ENCODE data around the gene PSMD8.

PSMD8 gene

DNA sequence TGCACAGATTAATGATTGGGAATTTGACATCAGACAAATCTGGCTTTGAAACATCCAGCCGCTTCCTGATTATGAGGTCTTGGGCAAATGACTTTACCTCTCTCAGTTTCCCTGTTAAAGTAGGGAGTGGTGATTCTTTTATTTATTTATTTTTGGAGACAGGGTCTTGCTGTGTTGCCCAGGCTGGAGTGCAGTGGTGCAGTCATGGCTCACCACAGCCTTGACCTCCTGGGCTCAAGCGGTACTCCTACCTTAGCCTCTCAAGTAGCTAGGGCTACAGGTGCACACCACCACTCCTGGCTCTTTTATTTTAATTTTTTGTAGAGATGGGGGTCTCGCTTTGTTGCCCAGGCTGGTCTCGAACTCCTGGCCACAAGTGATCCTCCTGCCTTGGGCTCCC is 2.7 kb downstream of the PSMD8 start:
- H3K4me1 Mint-ChIP-seq, result peaks cover 31% of the 10 kb centered on the region
- DNase-seq, result no peak
- peak overlapping the region in 1 of 2 donors; percentile 71 for H3K27ac Mint-ChIP-seq
- peak overlapping the region in 1 of 2 donors; percentile 56 for H3K4me3 Mint-ChIP-seq
- no peak for ATAC-seq
- no peaks in the 10 kb centered on the region for H3K27me3 Mint-ChIP-seq
- no peaks in the 10 kb centered on the region for H3K9me3 Mint-ChIP-seq

DNA sequence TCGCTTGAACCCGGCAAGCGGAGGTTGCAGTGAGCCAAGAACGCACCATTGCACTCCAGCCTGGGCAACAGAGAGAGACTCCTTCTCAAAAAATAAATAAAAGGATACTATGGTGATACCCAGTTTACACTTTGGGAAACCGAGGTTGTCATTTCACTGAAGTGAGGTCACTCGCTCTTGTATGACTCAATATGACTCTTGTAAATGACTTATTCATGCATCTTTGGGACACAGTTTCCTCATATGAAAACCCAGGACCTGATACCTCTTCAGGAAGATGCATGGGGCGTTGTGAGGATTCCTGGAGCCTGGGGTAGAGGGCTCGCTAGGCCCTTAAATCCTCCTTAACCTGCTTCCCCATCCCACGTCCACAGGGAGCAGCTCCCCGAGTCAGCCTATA is 4.5 kb downstream of the PSMD8 start:
- no peaks in the 10 kb centered on the region for H3K27me3 Mint-ChIP-seq
- H3K4me3 Mint-ChIP-seq, result no peak overlapping the region
- ATAC-seq (no peak), DNase-seq (no peak)
- no peak overlapping the region for H3K27ac Mint-ChIP-seq
- H3K9me3 Mint-ChIP-seq, result no peaks in the 10 kb centered on the region
- H3K4me1 Mint-ChIP-seq, result peaks cover 31% of the 10 kb centered on the region

DNA sequence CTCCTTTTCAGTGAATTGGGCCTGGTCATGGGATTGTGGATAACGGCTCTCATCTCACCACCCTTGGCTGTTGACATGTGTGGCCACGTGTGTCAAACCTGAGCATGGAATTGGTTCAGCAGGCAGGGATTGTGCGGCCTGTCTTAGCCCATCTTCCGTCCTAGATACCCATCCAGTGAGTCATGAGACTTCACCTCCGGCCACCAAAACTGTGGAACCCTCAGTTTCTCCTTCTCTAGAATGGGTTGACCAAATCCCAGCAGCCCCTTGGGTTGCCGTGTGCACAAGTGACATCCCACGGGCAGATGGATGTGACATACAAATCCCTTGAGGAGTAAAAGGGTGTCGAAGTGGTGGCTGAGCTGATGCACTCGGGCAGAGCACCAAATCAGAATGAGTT is 6.8 kb downstream of the PSMD8 start:
- Mint-ChIP-seq H3K27me3 (peaks cover 7% of the 10 kb centered on the region), H3K27ac (no peak overlapping the region), H3K4me1 (peaks cover 32% of the 10 kb centered on the region), H3K9me3 (no peaks in the 10 kb centered on the region), H3K4me3 (no peak overlapping the region)
- ATAC-seq, result no peak
- DNase-seq, result no peak

DNA sequence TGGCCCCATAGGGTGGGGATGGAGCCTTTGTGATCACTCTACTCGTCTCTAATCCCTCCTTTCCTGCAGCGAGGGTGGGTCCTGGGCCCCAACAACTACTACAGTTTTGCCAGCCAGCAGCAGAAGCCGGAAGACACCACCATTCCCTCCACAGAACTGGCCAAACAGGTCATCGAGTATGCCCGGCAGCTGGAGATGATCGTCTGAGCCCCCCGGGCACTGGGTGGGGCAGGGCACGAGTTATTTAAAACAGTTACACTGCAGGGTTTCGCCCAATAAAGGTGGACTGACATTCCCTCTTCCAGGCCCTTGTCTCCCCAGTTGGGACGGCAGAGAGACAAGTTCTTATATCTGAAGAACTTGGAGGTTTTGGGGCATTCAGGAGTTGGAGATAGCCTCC is 8.8 kb downstream of the PSMD8 start:
- no peak for DNase-seq
- H3K4me1 Mint-ChIP-seq, result peaks cover 41% of the 10 kb centered on the region
- H3K27ac Mint-ChIP-seq, result no peak overlapping the region
- H3K9me3 Mint-ChIP-seq, result no peaks in the 10 kb centered on the region
- H3K27me3 Mint-ChIP-seq, result peaks cover 21% of the 10 kb centered on the region
- no peak for ATAC-seq
- H3K4me3 Mint-ChIP-seq, result no peak overlapping the region

DNA sequence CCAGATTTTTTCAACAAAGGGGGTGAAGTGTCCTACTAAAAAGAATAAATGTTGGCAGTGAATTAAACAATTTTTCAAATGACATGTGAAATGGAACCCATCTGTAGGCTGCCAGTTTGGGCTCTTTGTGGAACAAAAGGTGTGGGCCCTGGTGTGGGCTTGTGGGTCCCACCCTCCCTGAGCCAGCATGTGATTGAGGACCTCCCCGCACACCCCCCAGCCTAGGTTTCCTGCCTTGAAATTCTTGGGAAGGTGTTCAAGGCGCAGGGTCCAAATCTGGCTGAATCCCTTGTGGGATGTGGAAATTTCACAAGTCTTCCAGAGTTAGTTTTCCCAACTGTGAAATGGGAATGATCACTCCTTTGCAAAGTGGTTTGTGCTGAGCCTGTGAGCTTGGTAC is 9.4 kb downstream of the PSMD8 start:
- Mint-ChIP-seq H3K4me3 (no peak overlapping the region), H3K4me1 (peaks cover 43% of the 10 kb centered on the region), H3K9me3 (no peaks in the 10 kb centered on the region), H3K27ac (no peak overlapping the region), H3K27me3 (peaks cover 23% of the 10 kb centered on the region)
- no peak for ATAC-seq
- DNase-seq, result no peak

DNA sequence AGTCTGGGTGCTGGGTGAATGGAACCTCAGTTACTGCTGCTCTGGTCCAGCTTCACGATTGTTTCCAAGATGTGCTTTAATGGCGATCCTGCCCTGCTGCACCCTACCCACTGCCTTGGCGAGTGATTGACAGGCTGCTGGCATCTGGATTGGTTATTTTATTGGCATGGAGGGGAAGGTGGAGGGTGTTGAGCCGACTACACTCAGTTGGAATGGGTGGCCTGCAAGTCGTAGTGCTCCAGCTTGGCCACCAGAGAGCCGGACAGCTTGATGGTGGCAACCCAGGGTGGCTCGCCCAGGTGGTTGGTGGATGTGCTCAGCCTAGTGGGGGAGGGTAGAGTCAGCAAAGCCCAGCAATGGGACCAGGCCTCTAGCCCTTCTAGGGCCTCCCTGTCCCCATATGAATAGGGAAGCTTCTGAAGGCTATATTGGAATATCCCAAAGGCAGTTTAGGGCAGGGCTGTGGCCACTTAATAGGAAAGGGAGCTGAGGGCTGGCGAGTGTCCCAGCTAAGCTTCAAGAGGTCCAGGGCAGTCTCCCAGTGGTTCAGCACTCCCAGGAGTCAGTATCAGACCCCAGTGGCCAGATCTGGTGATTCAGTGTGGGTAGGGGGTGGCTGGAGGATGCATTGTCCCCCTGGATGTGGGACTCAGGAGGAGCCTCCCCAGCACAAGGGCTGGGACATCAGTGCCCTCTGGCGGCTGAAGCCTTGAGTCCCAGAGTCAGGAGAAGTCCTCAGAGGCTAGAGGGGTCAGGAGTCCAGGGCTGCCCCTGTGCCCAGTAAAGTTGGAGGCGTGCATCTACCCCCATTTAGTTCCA is 10.0 kb downstream of the PSMD8 start:
- no peak overlapping the region for H3K4me3 Mint-ChIP-seq
- H3K27ac Mint-ChIP-seq, result peak overlapping the region in 1 of 2 donors; percentile 54
- H3K4me1 Mint-ChIP-seq, result peaks cover 40% of the 10 kb centered on the region
- H3K27me3 Mint-ChIP-seq, result peaks cover 27% of the 10 kb centered on the region
- H3K9me3 Mint-ChIP-seq, result no peaks in the 10 kb centered on the region
- ATAC-seq (no peak), DNase-seq (no peak)

DNA sequence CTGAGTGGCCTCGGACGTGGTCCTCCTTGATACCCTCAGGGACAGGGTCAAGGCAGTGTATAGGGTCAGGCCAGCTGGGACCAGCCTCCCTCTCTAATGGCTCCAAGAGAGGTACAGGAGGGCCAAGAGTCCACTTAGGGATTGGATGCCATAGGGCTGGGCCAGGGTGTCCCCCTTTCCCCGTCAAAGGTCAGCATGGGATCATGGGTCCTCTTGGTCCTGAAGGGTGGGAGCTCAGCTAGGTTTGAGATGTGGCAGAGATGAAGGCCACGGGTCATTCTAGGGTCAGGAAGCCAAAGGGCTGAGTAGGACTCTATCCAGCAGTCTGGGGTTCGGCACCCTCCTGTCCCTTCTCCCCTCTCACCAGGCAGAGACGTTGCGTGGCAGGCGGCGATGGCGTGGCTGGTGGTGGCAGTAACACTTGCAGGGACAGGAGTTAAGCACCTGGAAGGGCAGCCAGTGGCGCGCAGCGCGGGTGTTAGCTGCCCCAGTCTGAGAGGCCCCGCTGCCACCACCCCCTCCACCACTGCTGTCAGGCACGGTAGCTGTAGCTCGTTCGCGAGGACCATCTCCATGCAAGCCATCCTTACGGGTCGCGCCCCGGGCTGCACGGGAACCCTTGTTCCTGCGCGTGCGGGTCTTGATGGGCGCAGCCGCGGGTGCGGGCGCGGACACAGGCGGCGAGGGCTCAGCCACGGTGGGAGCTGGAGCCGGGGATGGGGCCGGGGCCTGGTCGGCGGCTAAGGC is 10.9 kb downstream of the PSMD8 start:
- DNase-seq (no peak), ATAC-seq (no peak)
- H3K27me3 Mint-ChIP-seq, result peaks cover 35% of the 10 kb centered on the region
- H3K4me3 Mint-ChIP-seq, result no peak overlapping the region
- no peaks in the 10 kb centered on the region for H3K9me3 Mint-ChIP-seq
- H3K4me1 Mint-ChIP-seq, result peaks cover 37% of the 10 kb centered on the region
- no peak overlapping the region for H3K27ac Mint-ChIP-seq

DNA sequence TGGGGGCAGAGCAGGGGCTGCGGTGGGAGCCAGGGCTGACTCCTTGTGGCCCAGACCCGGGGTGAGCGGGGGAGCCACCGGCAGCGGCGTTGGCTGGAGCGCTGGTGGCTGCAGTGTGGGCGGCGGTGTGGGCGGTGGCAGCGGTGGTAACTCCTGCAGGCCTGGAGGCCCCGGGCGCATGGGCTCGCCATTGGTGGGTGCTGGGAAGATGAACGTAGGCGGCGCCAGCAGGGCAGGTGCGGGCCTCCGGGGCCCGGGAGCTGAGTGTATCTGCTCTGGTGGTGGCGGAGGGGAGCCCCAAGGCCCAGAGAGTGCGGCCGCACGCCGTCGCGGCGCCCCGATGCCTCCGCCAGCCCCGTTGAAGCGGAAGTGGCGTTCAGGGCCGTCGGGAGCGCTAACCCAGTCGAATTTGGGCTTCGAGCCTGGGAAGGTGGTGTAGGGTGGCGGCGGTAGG is 11.5 kb downstream of the PSMD8 start:
- H3K4me1 Mint-ChIP-seq, result peaks cover 37% of the 10 kb centered on the region
- peaks cover 41% of the 10 kb centered on the region for H3K27me3 Mint-ChIP-seq
- no peak overlapping the region for H3K27ac Mint-ChIP-seq
- ATAC-seq, result no peak
- H3K9me3 Mint-ChIP-seq, result no peaks in the 10 kb centered on the region
- no peak for DNase-seq
- peak overlapping the region in 1 of 2 donors; percentile 80 for H3K4me3 Mint-ChIP-seq

DNA sequence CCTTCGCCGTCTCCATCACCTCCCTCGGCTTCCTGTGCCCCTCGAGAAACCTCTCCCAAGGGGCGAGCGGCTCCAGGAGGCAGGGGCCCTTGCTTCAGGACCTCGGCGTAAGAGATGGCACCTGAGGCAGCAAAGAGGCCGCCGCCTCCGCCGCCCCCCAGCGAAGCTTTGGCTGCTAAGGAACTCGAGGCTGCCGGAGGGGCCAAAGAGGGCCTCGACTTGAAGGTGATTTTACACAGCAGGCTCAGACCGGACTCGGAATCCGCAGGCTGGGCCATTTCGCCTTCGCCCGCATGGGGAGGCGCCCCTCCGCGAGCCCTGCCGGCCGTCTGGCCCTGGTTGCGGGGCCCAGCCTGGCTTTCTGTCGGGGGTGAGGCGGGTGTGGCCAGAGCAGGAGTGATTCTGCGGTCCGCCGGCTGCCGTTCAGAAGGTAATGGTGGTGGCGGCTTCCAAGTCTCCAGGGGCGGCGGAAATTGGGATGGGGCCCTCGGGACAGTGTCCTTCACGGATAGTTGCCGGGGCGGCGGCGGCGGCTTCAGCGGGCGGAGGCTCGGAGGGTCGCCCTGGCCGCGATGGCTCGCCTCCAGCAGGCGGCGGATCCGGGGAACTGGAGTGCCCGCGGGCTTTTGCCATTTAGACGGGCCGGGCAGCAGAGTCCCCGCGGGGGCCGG is 12.1 kb downstream of the PSMD8 start:
- H3K4me3 Mint-ChIP-seq, result peak overlapping the region in 1 of 2 donors; percentile 80
- H3K27ac Mint-ChIP-seq, result no peak overlapping the region
- peaks cover 37% of the 10 kb centered on the region for H3K4me1 Mint-ChIP-seq
- no peak for ATAC-seq
- DNase-seq, result no peak
- H3K27me3 Mint-ChIP-seq, result peaks cover 47% of the 10 kb centered on the region
- no peaks in the 10 kb centered on the region for H3K9me3 Mint-ChIP-seq

DNA sequence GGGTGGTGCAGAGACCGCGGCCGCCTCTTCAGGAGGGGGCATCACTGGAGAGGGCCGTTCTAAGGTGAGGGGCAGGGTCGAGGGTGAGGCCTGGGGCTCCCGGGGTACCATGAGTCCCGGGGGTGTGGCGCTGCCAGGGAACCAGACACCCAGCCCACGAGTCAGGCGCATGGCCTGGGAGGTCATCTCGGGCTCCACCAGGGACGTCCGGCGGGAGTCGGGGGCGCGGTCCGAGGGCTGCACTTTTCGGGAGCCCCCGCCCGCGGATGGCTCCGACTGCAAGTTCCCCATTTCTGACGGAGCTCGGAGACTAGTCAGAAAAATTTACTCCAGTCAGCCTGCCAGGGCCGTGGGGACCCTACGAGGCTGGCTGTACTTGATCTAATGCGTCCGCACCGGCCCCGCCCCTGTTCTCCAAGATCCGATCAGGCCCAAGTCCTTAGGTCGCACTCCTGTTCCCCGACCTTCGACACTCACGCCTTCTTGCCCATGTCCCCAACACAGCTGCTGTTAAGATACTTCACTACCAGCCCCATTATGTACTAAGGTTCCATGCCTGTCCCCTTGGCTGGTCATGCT is 12.7 kb downstream of the PSMD8 start:
- Mint-ChIP-seq H3K4me1 (peaks cover 37% of the 10 kb centered on the region), H3K27me3 (peaks cover 53% of the 10 kb centered on the region), H3K9me3 (no peaks in the 10 kb centered on the region), H3K27ac (peak overlapping the region in 1 of 2 donors; percentile 8), H3K4me3 (peak overlapping the region; percentile 85 to 88)
- DNase-seq, result no peak
- no peak for ATAC-seq

DNA sequence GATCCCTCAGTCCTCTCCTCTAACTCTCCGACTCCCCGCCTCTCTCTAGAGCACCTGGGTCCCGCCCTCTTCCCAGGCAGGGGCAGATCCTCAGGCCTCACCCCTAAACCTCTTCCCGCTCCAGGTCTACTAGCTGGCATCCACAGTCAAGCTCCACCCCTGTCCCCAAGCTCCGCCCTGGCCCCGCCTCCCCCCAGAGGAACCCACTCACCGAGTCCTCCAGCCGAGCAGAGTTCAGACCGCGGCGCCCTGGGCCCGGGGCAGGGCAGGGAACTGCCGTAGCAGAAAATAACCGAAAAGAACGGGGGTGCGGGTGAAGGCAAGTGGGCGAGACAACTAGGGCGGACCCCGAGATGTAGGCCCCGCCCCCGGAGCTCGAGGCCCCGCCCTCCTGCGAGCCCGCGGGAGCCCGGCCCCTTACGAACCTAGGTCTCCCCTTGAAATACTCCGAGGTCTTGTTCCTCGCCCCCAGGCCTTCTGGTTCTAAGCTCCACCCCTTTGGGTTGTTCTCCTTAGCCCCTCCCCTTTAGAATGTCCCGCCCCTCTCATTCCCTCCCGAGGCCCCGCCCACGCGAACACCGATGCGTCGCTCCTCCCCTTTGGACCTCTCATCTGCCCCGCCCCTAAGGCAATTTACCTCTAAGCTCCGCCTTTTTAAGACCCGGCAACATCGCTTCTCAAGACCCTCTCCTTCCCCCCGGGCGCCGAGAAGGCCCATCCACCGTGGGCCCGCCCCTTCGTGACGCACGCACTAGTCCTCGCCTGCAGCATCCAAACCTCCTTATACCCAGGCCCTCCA is 13.4 kb downstream of the PSMD8 start, which contains the start of gene GGN:
Gene GGN (minus strand): TSS at position 485 of the 799 bp plus-strand sequence. CDS start 773 bp downstream, outside the sequence.
- Mint-ChIP-seq H3K27me3 (peaks cover 57% of the 10 kb centered on the region), H3K4me1 (peaks cover 40% of the 10 kb centered on the region), H3K4me3 (peak within 1 kb of the TSS; percentile 85 to 88), H3K9me3 (no peaks in the 10 kb centered on the region), H3K27ac (peak within 1 kb of the TSS; percentile 37 to 75)
- peak; percentile 84 for DNase-seq
- ATAC-seq, result peak; percentile 76

DNA sequence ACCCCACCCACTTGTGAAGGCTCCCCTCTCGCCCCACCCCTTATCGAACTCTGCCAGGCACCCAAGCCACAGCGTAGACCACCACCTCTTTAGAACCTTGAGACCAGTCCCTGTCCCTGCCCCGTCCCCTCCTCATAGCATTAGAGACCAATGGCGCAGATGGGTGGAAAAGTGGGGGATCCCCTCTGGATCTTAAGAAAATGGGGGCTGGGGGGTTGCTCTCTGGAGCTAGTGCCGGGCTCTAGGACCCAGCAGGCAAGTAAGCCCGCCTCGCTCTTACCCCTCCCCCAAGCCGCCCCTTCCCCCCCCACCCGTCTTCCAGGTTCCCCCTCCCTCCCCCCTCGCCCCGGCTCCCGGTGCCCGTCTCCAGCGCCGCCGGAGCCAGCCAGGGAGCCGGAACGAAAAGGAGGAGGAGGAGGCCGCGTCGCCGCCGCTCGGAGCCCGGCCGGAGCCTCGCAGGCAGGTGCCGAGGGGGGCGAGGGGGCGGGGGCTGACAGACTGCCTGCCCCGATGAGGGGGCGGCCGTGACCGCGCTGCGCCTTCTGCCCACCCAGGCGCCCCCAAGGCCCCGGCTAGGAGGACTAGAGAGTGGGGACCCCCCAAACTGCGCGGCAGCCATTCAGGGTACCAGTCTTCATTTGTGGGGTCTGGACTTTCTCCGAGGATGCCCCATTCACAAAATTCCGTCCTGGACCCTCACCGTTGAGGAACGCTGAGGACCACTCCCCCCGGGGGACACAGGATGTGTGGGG is 14.2 kb downstream of the PSMD8 start, which contains the start of gene SPRED3:
Gene SPRED3 (plus strand): TSS at position 349 of the 752 bp plus-strand sequence. CDS start 1,606 bp downstream, outside the sequence.
- no peaks in the 10 kb centered on the region for H3K9me3 Mint-ChIP-seq

DNA sequence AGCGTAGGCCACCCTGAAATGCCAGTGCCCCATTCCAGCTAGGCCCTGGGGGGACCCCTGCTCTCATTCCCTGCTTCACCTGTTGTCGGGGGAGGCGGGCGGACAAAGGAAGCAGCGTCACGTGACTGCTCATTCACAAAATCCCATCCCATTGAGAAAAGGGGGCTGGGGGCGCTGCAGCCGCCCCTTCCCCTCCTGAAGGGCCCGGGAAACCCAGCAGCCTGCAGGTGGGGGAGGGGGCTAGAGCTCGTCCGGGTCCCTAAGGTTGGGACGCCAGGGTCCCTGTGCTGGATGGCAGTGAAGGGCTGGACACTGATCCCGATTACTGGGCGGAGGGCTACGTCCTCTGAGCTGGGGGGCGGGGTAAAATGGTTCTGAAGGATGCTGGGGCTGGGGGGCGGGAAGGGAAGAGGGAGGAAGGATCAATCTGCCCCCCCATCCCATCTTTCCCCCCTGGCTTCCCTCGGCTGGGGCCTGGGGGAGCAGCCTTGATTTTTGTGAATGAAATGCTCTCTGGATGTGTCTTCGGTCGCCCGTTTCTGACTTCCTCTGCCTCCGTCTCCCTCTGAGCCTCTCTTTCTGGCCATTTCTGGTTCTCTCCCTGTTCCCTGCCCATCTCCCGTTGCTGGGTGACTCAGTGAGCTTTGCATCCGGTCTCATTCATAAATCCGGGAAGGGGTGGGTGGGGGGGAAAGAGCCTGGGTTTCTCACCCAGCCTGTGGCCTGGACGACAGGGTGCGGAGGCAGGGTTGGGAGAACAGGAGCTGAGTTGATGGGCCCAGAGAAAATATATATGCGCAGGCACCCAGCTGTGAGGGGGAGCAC is 14.9 kb downstream of the PSMD8 start:
- peaks cover 49% of the 10 kb centered on the region for H3K4me1 Mint-ChIP-seq
- no peak overlapping the region for H3K27ac Mint-ChIP-seq
- H3K27me3 Mint-ChIP-seq, result peaks cover 68% of the 10 kb centered on the region
- H3K9me3 Mint-ChIP-seq, result no peaks in the 10 kb centered on the region
- DNase-seq, result no peak
- ATAC-seq, result no peak
- peak overlapping the region; percentile 61 to 66 for H3K4me3 Mint-ChIP-seq

More for the DNA sequence above, 14.2 kb downstream of the PSMD8 start, which contains the start of gene SPRED3:
- Mint-ChIP-seq H3K27me3 (peaks cover 60% of the 10 kb centered on the region), H3K4me1 (peaks cover 43% of the 10 kb centered on the region), H3K4me3 (peak within 1 kb of the TSS; percentile 85 to 88), H3K27ac (peak within 1 kb of the TSS; percentile 37 to 75)
- DNase-seq, result no peak
- peak; percentile 2 for ATAC-seq

Data from stimulated activated naive CD8-positive, alpha-beta T cell treated with anti-CD3 and anti-CD28 coated beads, Interleukin-15, amount 100 ng/mL, for 72 hours (primary cell).